H9 (cell line): ENCODE measurements around the gene CDHR5. TPM values are rescaled to one million over a fixed set of nuclear protein-coding genes. Genes with fewer than 3 reads are reported as not detected.
A peak's percentile ranks its signal among the peaks of the same experiment; 100 is the strongest.

Experiments
- DNase-seq: peaks from one replicate; pipeline ENCODE4 v3.0.0-alpha.2; 2017
- H2AFZ ChIP-seq: one replicate; pipeline ENCODE4 v1.6.1; 2013; ENCODE audit warnings: mild to moderate bottlenecking, low read length, control low read depth, moderate library complexity
- H2AK5ac ChIP-seq: 2 replicates; pipeline ENCODE4 v1.6.1; 2013; ENCODE audit warnings: low read length, control low read depth, mixed read lengths; ENCODE audit not compliant: insufficient read length
- H2BK120ac ChIP-seq: one replicate; pipeline ENCODE4 v1.6.1; 2013; ENCODE audit warnings: low read depth, mild to moderate bottlenecking, low read length, control low read depth, inconsistent platforms; ENCODE audit not compliant: poor library complexity, severe bottlenecking
- H2BK12ac ChIP-seq: 2 replicates; pipeline ENCODE4 v1.6.1; 2013; ENCODE audit warnings: low read length, control low read depth, mixed read lengths, low read depth; ENCODE audit not compliant: insufficient read length
- H2BK15ac ChIP-seq: 2 replicates; pipeline ENCODE4 v1.6.1; 2013; ENCODE audit warnings: low read depth, low read length, control low read depth
- H2BK20ac ChIP-seq: one replicate; pipeline ENCODE4 v1.6.1; 2013; ENCODE audit warnings: low read depth, mild to moderate bottlenecking, low read length, control low read depth, inconsistent platforms; ENCODE audit not compliant: poor library complexity, severe bottlenecking
- H2BK5ac ChIP-seq: 2 replicates; pipeline ENCODE4 v1.6.1; 2013; ENCODE audit warnings: low read length, control low read depth, mixed read lengths; ENCODE audit not compliant: insufficient read length
- H3K14ac ChIP-seq: 2 replicates; pipeline ENCODE4 v1.6.1; 2013; ENCODE audit warnings: low read length, control low read depth; ENCODE audit not compliant: insufficient read depth
- H3K18ac ChIP-seq: 2 replicates; pipeline ENCODE4 v1.6.1; 2013; ENCODE audit warnings: low read depth, mild to moderate bottlenecking, mixed read lengths, low read length, control low read depth; ENCODE audit not compliant: insufficient read length
- H3K23ac ChIP-seq: 2 replicates; pipeline ENCODE4 v1.6.1; 2013; ENCODE audit warnings: low read length, control low read depth, mixed read lengths, low read depth; ENCODE audit not compliant: insufficient read length
- H3K23me2 ChIP-seq: 2 replicates; pipeline ENCODE4 v1.6.1; 2013; ENCODE audit warnings: low read depth, mild to moderate bottlenecking, mixed read lengths, low read length, control low read depth; ENCODE audit not compliant: insufficient read length, poor library complexity, severe bottlenecking
- H3K27ac ChIP-seq: 2 replicates; pipeline ENCODE4 v1.5.1; 2013; ENCODE audit warnings: low read length, control low read depth, mixed read lengths, low read depth; ENCODE audit not compliant: insufficient read length
- H3K27me3 ChIP-seq: 2 replicates; pipeline ENCODE4 v1.6.1; 2013; ENCODE audit warnings: low read length, control low read depth, inconsistent platforms; ENCODE audit not compliant: insufficient read depth
- H3K4ac ChIP-seq: 2 replicates; pipeline ENCODE4 v1.6.1; 2013; ENCODE audit warnings: low read depth, mild to moderate bottlenecking, control low read depth, inconsistent platforms, low read length, moderate library complexity
- H3K4me1 ChIP-seq: 2 replicates; pipeline ENCODE4 v1.6.1; 2013; ENCODE audit warnings: low read length, control low read depth, inconsistent platforms; ENCODE audit not compliant: insufficient read depth
- H3K4me2 ChIP-seq: 2 replicates; pipeline ENCODE4 v1.6.1; 2013; ENCODE audit warnings: low read length, control low read depth, mixed read lengths; ENCODE audit not compliant: insufficient read length, insufficient read depth
- H3K56ac ChIP-seq: 2 replicates; pipeline ENCODE4 v1.6.1; 2013; ENCODE audit warnings: low read depth, mild to moderate bottlenecking, mixed read lengths, low read length, control low read depth; ENCODE audit not compliant: insufficient read length
- H3K79me1 ChIP-seq: 2 replicates; pipeline ENCODE4 v1.6.1; 2013; ENCODE audit warnings: low read depth, mild to moderate bottlenecking, moderate library complexity, low read length, control low read depth, inconsistent platforms; ENCODE audit not compliant: insufficient read depth, poor library complexity, severe bottlenecking
- H3K79me2 ChIP-seq: 2 replicates; pipeline ENCODE4 v1.6.1; 2013; ENCODE audit warnings: low read length, control low read depth, inconsistent platforms; ENCODE audit not compliant: insufficient read depth
- H3K9ac ChIP-seq: 2 replicates; pipeline ENCODE4 v1.6.1; 2013; ENCODE audit warnings: low read length, control low read depth, mixed read lengths; ENCODE audit not compliant: insufficient read length; ENCODE audit errors: extremely low read depth
- H3K9me3 ChIP-seq: one replicate; pipeline ENCODE4 v1.6.1; 2013; ENCODE audit warnings: low read depth, low read length, inconsistent platforms; ENCODE audit not compliant: control insufficient read depth
- H3T11ph ChIP-seq: one replicate; pipeline ENCODE4 v1.6.1; 2013; ENCODE audit warnings: mild to moderate bottlenecking, low read length, control low read depth, inconsistent platforms
- H4K20me1 ChIP-seq: one replicate; pipeline ENCODE4 v1.6.1; 2013; ENCODE audit not compliant: control insufficient read depth, insufficient read length, insufficient read depth
- H4K5ac ChIP-seq: 2 replicates; pipeline ENCODE4 v1.6.1; 2013; ENCODE audit warnings: low read depth, mild to moderate bottlenecking, mixed read lengths, low read length, control low read depth; ENCODE audit not compliant: insufficient read length
- H4K8ac ChIP-seq: replicated peaks from 2 replicates; pipeline ENCODE4 v1.6.1; 2013; ENCODE audit warnings: low read length, control low read depth, mixed read lengths, low read depth; ENCODE audit not compliant: insufficient read length
- H4K91ac ChIP-seq: 2 replicates; pipeline ENCODE4 v1.6.1; 2013; ENCODE audit warnings: low read depth, mild to moderate bottlenecking, moderate library complexity, mixed read lengths, low read length, control low read depth; ENCODE audit not compliant: insufficient read length
- H3K27ac Mint-ChIP-seq, 3 experiments: 2 replicates in 2 of 3; 3 replicates in 1 of 3; pipeline ENCODE4 v1.8.0; 2020 to 2021; ENCODE audit warnings: mixed read lengths in 3 of 3, mild to moderate bottlenecking in 1 of 3, moderate library complexity in 1 of 3
- H3K27me3 Mint-ChIP-seq: 2 replicates; pipeline ENCODE4 v1.8.0; 2021; ENCODE audit warnings: low read depth, mild to moderate bottlenecking, moderate library complexity, mixed read lengths
- H3K36me3 Mint-ChIP-seq, 3 experiments: 2 replicates in 2 of 3; 3 replicates in 1 of 3; pipeline ENCODE4 v1.8.0; 2020 to 2021; ENCODE audit warnings: low read depth in 3 of 3, mixed read lengths in 3 of 3; ENCODE audit not compliant: insufficient read depth in 1 of 3
- H3K4me1 Mint-ChIP-seq, 2 experiments: 2 replicates each; pipeline ENCODE4 v1.8.0; 2020; ENCODE audit warnings: mixed read lengths in 2 of 2
- H3K4me3 Mint-ChIP-seq, 2 experiments: 2 replicates in 1 of 2; 3 replicates in 1 of 2; pipeline ENCODE4 v1.8.0; 2020 to 2021; ENCODE audit warnings: mild to moderate bottlenecking in 2 of 2, mixed read lengths in 2 of 2, moderate library complexity in 1 of 2
- H3K9me3 Mint-ChIP-seq, 2 experiments: 2 replicates in 1 of 2; 3 replicates in 1 of 2; pipeline ENCODE4 v1.8.0; 2020; ENCODE audit warnings: mild to moderate bottlenecking in 2 of 2, mixed read lengths in 2 of 2, moderate library complexity in 1 of 2
- WGBS: extraction: QIAGEN DNeasy Blood & Tissue Kit; methylation state at CpG from one replicate; pipeline ENCODE4 v1.1.7; 2013; ENCODE audit warnings: missing lambda C conversion rate, low lambda C conversion rate, mixed read lengths; ENCODE audit not compliant: insufficient read length; ENCODE audit errors: extremely low coverage; 5-methylcytosine and 5-hydroxymethylcytosine counted together
- total RNA-seq: library from RNA; stranded (reverse); gene quantifications from 2 replicates; pipeline ENCODE4 v1.2.1, GENCODE V29; 2021
- TF ChIP-seq, protein P1 (sequence below): fragments of 200-600 bp; sonication (generic); conservative IDR thresholded peaks from 3 replicates; pipeline ENCODE4 v1.8.0; 2021; ENCODE audit warnings: antibody characterized with exemption, mild to moderate bottlenecking

CDHR5 gene
- total RNA-seq, 1 experiment from 2014 or later = not detected

DNA sequence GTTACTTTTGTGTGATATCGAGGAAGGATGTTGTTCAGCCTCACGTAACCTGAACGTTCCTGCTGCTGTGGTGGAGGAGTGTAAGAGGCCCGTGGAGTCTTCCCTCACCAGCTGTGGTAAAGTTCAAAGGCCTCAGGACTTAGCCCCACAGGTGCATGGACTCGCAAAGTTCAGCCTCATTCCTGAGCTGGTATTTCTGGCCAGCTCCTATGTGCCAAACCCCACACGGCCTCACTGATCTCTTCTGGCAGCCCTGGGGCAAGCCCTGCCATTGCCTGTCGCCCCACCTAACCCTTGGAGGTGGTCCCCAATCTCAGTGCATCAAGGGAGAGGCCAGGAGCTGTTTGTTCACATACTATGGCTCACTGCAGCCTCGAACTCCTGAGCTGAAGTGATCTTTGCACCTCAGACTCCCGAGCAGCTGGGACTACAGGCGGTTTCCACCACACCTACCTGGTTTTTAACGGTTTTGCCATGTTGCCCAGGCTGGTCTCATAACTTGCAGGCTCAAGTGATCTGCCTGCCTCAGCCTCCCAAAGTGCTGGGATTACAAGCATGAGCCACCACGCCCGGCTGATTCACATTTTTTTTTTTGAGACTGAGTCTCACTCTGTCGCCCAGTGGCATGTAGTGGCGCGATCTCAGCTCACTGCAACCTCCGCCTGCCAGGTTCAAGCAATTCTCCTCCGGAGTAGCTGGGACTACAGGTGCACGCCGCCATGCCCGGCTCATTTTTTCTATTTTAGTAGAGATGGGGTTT lies 46.3 kb downstream of the CDHR5 start:
- DNase-seq = no peak
- Mint-ChIP-seq H3K27me3 (peaks cover 14% of the 10 kb centered on the region), H3K4me3 (peak overlapping the region; percentile 68 to 86), H3K36me3 (peaks cover 13 to 30% (median 24%) of the 10 kb centered on the region in 3 experiments; a peak in 6 of 7 replicates), H3K4me1 (peaks cover 23 to 28% of the 10 kb centered on the region in 2 experiments), H3K9me3 (no peaks in the 10 kb centered on the region), H3K27ac (peak overlapping the region in 1 of 3 experiments; percentile 83; a peak in 1 of 7 replicates)
- no peak overlapping the region for H3K9ac ChIP-seq
- H3K27ac ChIP-seq = no peak overlapping the region
- no peak overlapping the region for H3K18ac ChIP-seq
- TF ChIP-seq, protein P1, sequence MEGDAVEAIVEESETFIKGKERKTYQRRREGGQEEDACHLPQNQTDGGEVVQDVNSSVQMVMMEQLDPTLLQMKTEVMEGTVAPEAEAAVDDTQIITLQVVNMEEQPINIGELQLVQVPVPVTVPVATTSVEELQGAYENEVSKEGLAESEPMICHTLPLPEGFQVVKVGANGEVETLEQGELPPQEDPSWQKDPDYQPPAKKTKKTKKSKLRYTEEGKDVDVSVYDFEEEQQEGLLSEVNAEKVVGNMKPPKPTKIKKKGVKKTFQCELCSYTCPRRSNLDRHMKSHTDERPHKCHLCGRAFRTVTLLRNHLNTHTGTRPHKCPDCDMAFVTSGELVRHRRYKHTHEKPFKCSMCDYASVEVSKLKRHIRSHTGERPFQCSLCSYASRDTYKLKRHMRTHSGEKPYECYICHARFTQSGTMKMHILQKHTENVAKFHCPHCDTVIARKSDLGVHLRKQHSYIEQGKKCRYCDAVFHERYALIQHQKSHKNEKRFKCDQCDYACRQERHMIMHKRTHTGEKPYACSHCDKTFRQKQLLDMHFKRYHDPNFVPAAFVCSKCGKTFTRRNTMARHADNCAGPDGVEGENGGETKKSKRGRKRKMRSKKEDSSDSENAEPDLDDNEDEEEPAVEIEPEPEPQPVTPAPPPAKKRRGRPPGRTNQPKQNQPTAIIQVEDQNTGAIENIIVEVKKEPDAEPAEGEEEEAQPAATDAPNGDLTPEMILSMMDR = no peak
- no peak overlapping the region for H2BK12ac ChIP-seq
- H3K4me2 ChIP-seq = peak overlapping the region; percentile 94
- H3K23ac ChIP-seq = no peak overlapping the region
- no peak overlapping the region for H2AFZ ChIP-seq
- H3K23me2 ChIP-seq = peaks cover 13% of the 10 kb centered on the region
- no peak overlapping the region for H3K56ac ChIP-seq
- no peak overlapping the region for H2BK120ac ChIP-seq
- no peaks in the 10 kb centered on the region; the same call in 1 of the 2 replicates for H3K27me3 ChIP-seq
- no peak overlapping the region for H2BK15ac ChIP-seq
- no peak overlapping the region for H3T11ph ChIP-seq
- H3K4ac ChIP-seq = no peak overlapping the region
- no peak overlapping the region for H4K5ac ChIP-seq
- H4K8ac ChIP-seq = no peak overlapping the region
- H3K14ac ChIP-seq = no peak overlapping the region
- H2AK5ac ChIP-seq = no peak overlapping the region
- peaks cover 10% of the 10 kb centered on the region for H3K79me1 ChIP-seq
- peaks cover 42% of the 10 kb centered on the region; the same call in 1 of the 2 replicates for H3K79me2 ChIP-seq
- H2BK5ac ChIP-seq = no peak overlapping the region
- H3K9me3 ChIP-seq = no peaks in the 10 kb centered on the region
- H3K4me1 ChIP-seq = no peaks in the 10 kb centered on the region
- WGBS = no CpG with 5 or more reads among the region's 21 CpGs
- no peaks in the 10 kb centered on the region for H4K20me1 ChIP-seq
- no peak overlapping the region for H4K91ac ChIP-seq
- H2BK20ac ChIP-seq = no peak overlapping the region
